H1 (cell line): ENCODE results near the gene MACROD2. TPM values are rescaled to one million over a fixed set of nuclear protein-coding genes. Genes with fewer than 3 reads are reported as not detected.

Source experiments
- CTCF ChIA-PET: fragments of 300-600 bp; sonication (Branson Sonifier 250); formaldehyde crosslinking; loops from one replicate; lab custom pipeline; 2021; ENCODE audit not compliant: partially characterized antibody; lab: Charles Lee
- POLR2A ChIA-PET: fragments of 300-600 bp; sonication (Branson Sonifier 250); formaldehyde crosslinking; loops from one replicate; lab custom pipeline; 2021; ENCODE audit warnings: inconsistent platforms; ENCODE audit not compliant: partially characterized antibody; lab: Charles Lee
- DNase-seq, 2 experiments: peaks; one replicate each; pipeline versions ENCODE4 v3.0.0 to v3.0.0-alpha.2; 2010 to 2022; ENCODE audit warnings: low spot score in 2 of 2, low read depth in 1 of 2, mixed read lengths in 1 of 2
- FAIRE-seq: peaks from 2 replicates; lab custom pipeline; 2011; peaks lifted over from hg19 to GRCh38; lab: Jason Lieb, UNC
- H2AFZ ChIP-seq: 2 replicates; pipeline ENCODE4 v1.8.1; 2012; ENCODE audit warnings: low read length, inconsistent platforms
- H2AK5ac ChIP-seq: 2 replicates; pipeline ENCODE4 v1.6.1; 2013; ENCODE audit warnings: low read depth, low read length
- H2BK120ac ChIP-seq: replicated peaks from 2 replicates; pipeline ENCODE3; 2013; ENCODE audit warnings: low read depth, low read length, inconsistent platforms
- H2BK12ac ChIP-seq: 2 replicates; pipeline ENCODE4 v1.6.1; 2013; ENCODE audit warnings: low read depth, low read length
- H2BK15ac ChIP-seq: 2 replicates; pipeline ENCODE4 v1.6.1; 2013; ENCODE audit warnings: low read length
- H2BK20ac ChIP-seq: 2 replicates; pipeline ENCODE4 v1.6.1; 2013; ENCODE audit warnings: low read length
- H2BK5ac ChIP-seq: 2 replicates; pipeline ENCODE4 v1.6.1; 2013; ENCODE audit warnings: low read depth, low read length
- H3K14ac ChIP-seq: 2 replicates; pipeline ENCODE4 v1.6.1; 2013; ENCODE audit warnings: inconsistent platforms; ENCODE audit not compliant: insufficient read length
- H3K18ac ChIP-seq: 2 replicates; pipeline ENCODE4 v1.6.1; 2013; ENCODE audit warnings: low read length; ENCODE audit errors: extremely low read depth
- H3K23ac ChIP-seq: 2 replicates; pipeline ENCODE4 v1.6.1; 2013; ENCODE audit warnings: inconsistent platforms; ENCODE audit not compliant: insufficient read length
- H3K23me2 ChIP-seq: 2 replicates; pipeline ENCODE4 v1.6.1; 2013; ENCODE audit warnings: low read depth, low read length
- H3K27ac ChIP-seq: 2 replicates; pipeline ENCODE4 v1.6.1; 2011; ENCODE audit warnings: low read depth, low read length, inconsistent platforms
- H3K27me3 ChIP-seq, 4 experiments: replicated peaks in 1 of 4; 1 replicate in 1 of 4; 2 replicates in 3 of 4; pipeline versions ENCODE4 v1.6.1 to v1.8.1; 2011 to 2013; ENCODE audit warnings: low read length in 3 of 4, mild to moderate bottlenecking in 3 of 4, inconsistent platforms in 2 of 4, mixed read lengths in 2 of 4, moderate library complexity in 1 of 4; ENCODE audit not compliant: control insufficient read depth in 3 of 4, insufficient read depth in 3 of 4; ENCODE audit errors: extremely low read depth in 1 of 4
- H3K36me3 ChIP-seq, 4 experiments: 2 replicates each; pipeline versions ENCODE4 v1.6.1 to v1.8.1; 2011 to 2013; ENCODE audit warnings: mild to moderate bottlenecking in 4 of 4, low read length in 3 of 4, moderate library complexity in 2 of 4, control low read depth in 1 of 4, inconsistent platforms in 1 of 4; ENCODE audit not compliant: insufficient read depth in 4 of 4, control insufficient read depth in 2 of 4
- H3K4ac ChIP-seq: replicated peaks from 2 replicates; pipeline ENCODE3; 2013; ENCODE audit warnings: low read length, low read depth, mixed read lengths, inconsistent platforms; ENCODE audit not compliant: insufficient read length
- H3K4me1 ChIP-seq, 4 experiments: replicated peaks in 1 of 4; 1 replicate in 1 of 4; 2 replicates in 3 of 4; pipeline versions ENCODE4 v1.6.1 to v1.8.1; 2011 to 2013; ENCODE audit warnings: low read length in 3 of 4, inconsistent platforms in 2 of 4, mixed read lengths in 1 of 4; ENCODE audit not compliant: insufficient read depth in 4 of 4, control insufficient read depth in 3 of 4
- H3K4me2 ChIP-seq, 2 experiments: 2 replicates each; pipeline versions ENCODE4 v1.6.1 to v1.8.1; 2011 to 2013; ENCODE audit warnings: low read depth in 2 of 2, low read length in 2 of 2, control low read depth in 1 of 2, inconsistent platforms in 1 of 2, mild to moderate bottlenecking in 1 of 2; ENCODE audit not compliant: insufficient read depth in 1 of 2
- H3K4me3 ChIP-seq, 4 experiments: fragments of 200-600, 300-600 bp in 1 of 4; sonication (generic), shearing (Covaris generic), sonication (Bioruptor Twin) in 1 of 4; 2 replicates each; pipeline versions ENCODE4 v1.5.1 to v1.8.1; 2011 to 2016; ENCODE audit warnings: low read length in 4 of 4, low read depth in 3 of 4, control low read depth in 2 of 4, inconsistent platforms in 2 of 4, mild to moderate bottlenecking in 2 of 4, mixed read lengths in 1 of 4, moderate library complexity in 1 of 4; ENCODE audit not compliant: insufficient read depth in 2 of 4; ENCODE audit errors: extremely low read depth in 1 of 4
- H3K56ac ChIP-seq: replicated peaks from 2 replicates; pipeline ENCODE3; 2013; ENCODE audit warnings: low read depth, mild to moderate bottlenecking, mixed read lengths, low read length, inconsistent platforms; ENCODE audit not compliant: insufficient read length
- H3K79me1 ChIP-seq: 2 replicates; pipeline ENCODE4 v1.6.1; 2013; ENCODE audit warnings: low read depth, low read length, control low read depth
- H3K79me2 ChIP-seq, 2 experiments: 2 replicates each; pipeline versions ENCODE4 v1.6.1 to v1.8.1; 2012 to 2013; ENCODE audit warnings: low read length in 2 of 2, mild to moderate bottlenecking in 2 of 2, inconsistent platforms in 1 of 2; ENCODE audit not compliant: insufficient read depth in 2 of 2, control insufficient read depth in 1 of 2
- H3K9ac ChIP-seq, 4 experiments: replicated peaks in 1 of 4; 1 replicate in 1 of 4; 2 replicates in 3 of 4; pipeline versions ENCODE4 v1.6.1 to v1.8.1; 2011 to 2013; ENCODE audit warnings: low read depth in 3 of 4, low read length in 3 of 4, control low read depth in 2 of 4, mild to moderate bottlenecking in 2 of 4, moderate library complexity in 2 of 4, inconsistent platforms in 1 of 4; ENCODE audit errors: extremely low read depth in 1 of 4
- H3K9me3 ChIP-seq, 2 experiments: 2 replicates each; pipeline versions ENCODE4 v1.6.1 to v1.8.1; 2012 to 2013; ENCODE audit warnings: mild to moderate bottlenecking in 2 of 2, moderate library complexity in 2 of 2, control low read depth in 1 of 2, inconsistent platforms in 1 of 2, low read depth in 1 of 2, low read length in 1 of 2, mixed read lengths in 1 of 2; ENCODE audit not compliant: insufficient read depth in 2 of 2
- H4K20me1 ChIP-seq, 2 experiments: replicated peaks in 1 of 2; 2 replicates each; pipeline versions ENCODE3 to v1.8.1; 2011 to 2013; ENCODE audit warnings: inconsistent platforms in 2 of 2, low read length in 2 of 2, mild to moderate bottlenecking in 1 of 2; ENCODE audit not compliant: insufficient read depth in 2 of 2, control insufficient read depth in 1 of 2
- H4K5ac ChIP-seq: 2 replicates; pipeline ENCODE4 v1.6.1; 2013; ENCODE audit warnings: low read length, low read depth, mixed read lengths, inconsistent platforms; ENCODE audit not compliant: insufficient read length
- H4K8ac ChIP-seq: 2 replicates; pipeline ENCODE4 v1.8.0; 2013; ENCODE audit warnings: mild to moderate bottlenecking, moderate library complexity, low read length, inconsistent platforms; ENCODE audit not compliant: insufficient read depth; ENCODE audit errors: extremely low read depth
- H4K91ac ChIP-seq: replicated peaks from 2 replicates; pipeline ENCODE3; 2013; ENCODE audit warnings: low read length, mixed read lengths, inconsistent platforms; ENCODE audit not compliant: insufficient read length
- ASH2L ChIP-seq: fragments of 200-600, 300-600 bp; sonication (generic); IDR thresholded peaks from one replicate; pipeline ENCODE4 v1.7.1; 2017; ENCODE audit warnings: low read length
- CBX8 ChIP-seq: fragments of 300-800, 300-1000 bp; sonication (generic); IDR thresholded peaks from 2 replicates; pipeline ENCODE4 v1.7.1; 2016; ENCODE audit warnings: low read depth, low read length, borderline replicate concordance
- CEBPB ChIP-seq: IDR thresholded peaks from 2 replicates; pipeline ENCODE4 v1.6.1; 2012; ENCODE audit warnings: low read depth, low read length
- CHD1 ChIP-seq: IDR thresholded peaks from 2 replicates; pipeline ENCODE4 v1.6.1; 2012; ENCODE audit warnings: low read depth, low read length, improper control_type of control experiment
- CHD2 ChIP-seq: IDR thresholded peaks from 2 replicates; pipeline ENCODE4 v1.6.1; 2012; ENCODE audit warnings: low read length, improper control_type of control experiment
- E2F6 ChIP-seq: IDR thresholded peaks from 2 replicates; pipeline ENCODE4 v1.6.1; 2012; ENCODE audit warnings: inconsistent platforms
- GTF2F1 ChIP-seq: IDR thresholded peaks from 2 replicates; pipeline ENCODE4 v1.6.1; 2012; ENCODE audit warnings: low read depth, low read length, improper control_type of control experiment, borderline replicate concordance
- POLR2AphosphoS5 ChIP-seq: IDR thresholded peaks from 2 replicates; pipeline ENCODE4 v1.6.1; 2011; ENCODE audit warnings: low read depth, low read length
- POU5F1 ChIP-seq: IDR thresholded peaks from 2 replicates; pipeline ENCODE4 v1.6.1; 2011; ENCODE audit warnings: low read depth, mild to moderate bottlenecking, low read length, moderate library complexity
- RNF2 ChIP-seq: fragments of 200-900, 300-1000 bp; sonication (generic); IDR thresholded peaks from 2 replicates; pipeline ENCODE4 v1.7.1; 2016; ENCODE audit warnings: borderline replicate concordance, low read depth, mild to moderate bottlenecking, antibody characterized with exemption, low read length; ENCODE audit not compliant: poor library complexity, severe bottlenecking; ENCODE audit errors: missing control alignments
- RXRA ChIP-seq: IDR thresholded peaks from 2 replicates; pipeline ENCODE4 v1.6.1; 2011; ENCODE audit warnings: low read depth, mild to moderate bottlenecking, low read length, moderate library complexity; ENCODE audit not compliant: insufficient read depth
- TAF7 ChIP-seq: optimal IDR thresholded peaks from 2 replicates; pipeline ENCODE3; 2011; ENCODE audit warnings: low read depth, mild to moderate bottlenecking, inconsistent platforms, low read length, moderate library complexity, borderline replicate concordance
- YY1 ChIP-seq: IDR thresholded peaks from 2 replicates; pipeline ENCODE4 v1.6.1; 2011; ENCODE audit warnings: low read depth, mild to moderate bottlenecking, low read length
- WGBS, 2 experiments: shearing (Covaris generic) in 1 of 2; methylation state at CpG; one replicate each; pipeline versions ENCODE4 v1.1.6 to v1.1.7; 2013 to 2015; ENCODE audit warnings: low lambda C conversion rate in 2 of 2, mixed read lengths in 2 of 2, inconsistent platforms in 1 of 2, low coverage in 1 of 2, missing lambda C conversion rate in 1 of 2; ENCODE audit not compliant: insufficient replicate concordance in 2 of 2, insufficient coverage in 1 of 2, insufficient read length in 1 of 2; ENCODE audit errors: extremely low coverage in 1 of 2, missing lambda C conversion rate in 1 of 2; 5-methylcytosine and 5-hydroxymethylcytosine counted together
- polyA plus RNA-seq, 7 experiments: library from polyadenylated mRNA; depleted of rRNA in 3 of 7; stranded (reverse) in 5 of 7; unstranded in 2 of 7; fragments of >200 nt in 5 of 7; fragments of 200-250 nt in 2 of 7; gene quantifications; 1 replicate in 5 of 7; 2 replicates in 1 of 7; 4 replicates in 1 of 7; pipeline versions ENCODE4 v1.2.1 to v1.2.3, GENCODE V29; 2011 to 2013; ENCODE audit warnings: missing spikeins in 2 of 7, mixed read lengths in 2 of 7
- total RNA-seq: library from RNA; stranded (reverse); fragmentation: NEBNext Ultra II Directional; extraction: Animal tissue kit (Norgen Biotek cat#: 25700); gene quantifications from 2 replicates; pipeline ENCODE4 v1.2.1, GENCODE V29; 2021

Gene MACROD2
- total and polyA plus RNA-seq, 2 of the 8 experiments (the other 6 are each of a cell fraction or from before 2014, with no cell fraction given) = 0.70 to 3.9 TPM

GRCh38 chr20:14611479-14611878 lies 616.2 kb downstream of the MACROD2 start:
- no peak overlapping the region for H2AK5ac ChIP-seq
- H3K4me2 ChIP-seq = no peak overlapping the region
- no peak overlapping the region for H3K4ac ChIP-seq
- H3K79me2 ChIP-seq = no peaks in the 10 kb centered on the region; a peak in 1 of 4 replicates
- no peak overlapping the region for H4K5ac ChIP-seq
- H3K36me3 ChIP-seq = no peaks in the 10 kb centered on the region; a peak in 1 of 8 replicates
- no peaks in the 10 kb centered on the region for H3K79me1 ChIP-seq
- DNase-seq = no peak
- no peak overlapping the region for H3K18ac ChIP-seq
- WGBS, 2 experiments = 87% methylated on average over 2 of the region's 2 CpGs; no CpG with 5 or more reads in 1 of the 2 experiments
- H3K14ac ChIP-seq = no peak overlapping the region
- no peak overlapping the region for H2BK120ac ChIP-seq
- no peaks in the 10 kb centered on the region for H3K23me2 ChIP-seq
- no peak overlapping the region for H4K91ac ChIP-seq
- no peak overlapping the region for H2BK15ac ChIP-seq
- H3K27me3 ChIP-seq = no peaks in the 10 kb centered on the region
- H2BK20ac ChIP-seq = no peak overlapping the region
- no peaks in the 10 kb centered on the region for H3K9me3 ChIP-seq
- H4K20me1 ChIP-seq = no peaks in the 10 kb centered on the region
- H3K56ac ChIP-seq = no peak overlapping the region
- no peak overlapping the region for H4K8ac ChIP-seq
- ChIA-PET CTCF (no interaction called here), POLR2A (no interaction called here)
- H2BK5ac ChIP-seq = no peak overlapping the region
- H3K9ac ChIP-seq = no peak overlapping the region
- H3K4me3 ChIP-seq = no peak overlapping the region
- no peak overlapping the region for H2AFZ ChIP-seq
- no peak overlapping the region for H3K23ac ChIP-seq
- peaks cover 0 to 3% (median 0%) of the 10 kb centered on the region in 4 experiments; a peak in 1 of 7 replicates for H3K4me1 ChIP-seq
- H2BK12ac ChIP-seq = no peak overlapping the region
- FAIRE-seq = no peak
- TF ChIP-seq CBX8 (no peak), CEBPB (no peak), POU5F1 (no peak), TAF7 (no peak), E2F6 (no peak), CHD1 (no peak), ASH2L (no peak), CHD2 (no peak), POLR2AphosphoS5 (no peak), YY1 (no peak), GTF2F1 (no peak), RXRA (no peak), RNF2 (no peak)
- no peak overlapping the region for H3K27ac ChIP-seq
